HL-60 (cell line): ENCODE results near the gene AUP1.

Experiments used
- DNase-seq, 2 experiments: peaks; one replicate each; pipeline ENCODE4 v3.0.0-alpha.2; 2010 to 2020; ENCODE audit warnings: low read depth in 1 of 2, low spot score in 1 of 2
- H3K27ac ChIP-seq: fragments of 250-450 bp; sonication (Bioruptor Pico); replicated peaks from 2 replicates; pipeline ENCODE4 v1.5.1; 2020; ENCODE audit warnings: mild to moderate bottlenecking, moderate library complexity
- H3K27me3 ChIP-seq: fragments of 250-450 bp; sonication (Bioruptor Pico); 2 replicates; pipeline ENCODE4 v1.5.1; 2021; ENCODE audit warnings: mild to moderate bottlenecking, moderate library complexity; ENCODE audit not compliant: insufficient read depth, poor library complexity, severe bottlenecking
- H3K4me3 ChIP-seq: replicated peaks from 2 replicates; pipeline ENCODE4 v1.5.1; 2011; ENCODE audit warnings: mild to moderate bottlenecking, control low read depth, low read length; ENCODE audit not compliant: insufficient read depth
- GABPA ChIP-seq: IDR thresholded peaks from 2 replicates; pipeline ENCODE4 v1.6.1; 2012; ENCODE audit warnings: low read depth
- POLR2AphosphoS5 ChIP-seq: IDR thresholded peaks from 2 replicates; pipeline ENCODE4 v1.6.1; 2012; ENCODE audit warnings: low read depth
- REST ChIP-seq: IDR thresholded peaks from 2 replicates; pipeline ENCODE4 v1.6.1; 2012; ENCODE audit warnings: low read depth; ENCODE audit not compliant: insufficient replicate concordance
- SPI1 ChIP-seq: IDR thresholded peaks from 2 replicates; pipeline ENCODE4 v1.6.1; 2012; ENCODE audit warnings: low read depth, mild to moderate bottlenecking, borderline replicate concordance
- TF ChIP-seq, protein P1 (sequence below): IDR thresholded peaks from one replicate; pipeline ENCODE4 v1.5.1; 2011; ENCODE audit warnings: low read length, control low read depth, inconsistent platforms; ENCODE audit not compliant: insufficient read depth

The AUP1 gene

DNA sequence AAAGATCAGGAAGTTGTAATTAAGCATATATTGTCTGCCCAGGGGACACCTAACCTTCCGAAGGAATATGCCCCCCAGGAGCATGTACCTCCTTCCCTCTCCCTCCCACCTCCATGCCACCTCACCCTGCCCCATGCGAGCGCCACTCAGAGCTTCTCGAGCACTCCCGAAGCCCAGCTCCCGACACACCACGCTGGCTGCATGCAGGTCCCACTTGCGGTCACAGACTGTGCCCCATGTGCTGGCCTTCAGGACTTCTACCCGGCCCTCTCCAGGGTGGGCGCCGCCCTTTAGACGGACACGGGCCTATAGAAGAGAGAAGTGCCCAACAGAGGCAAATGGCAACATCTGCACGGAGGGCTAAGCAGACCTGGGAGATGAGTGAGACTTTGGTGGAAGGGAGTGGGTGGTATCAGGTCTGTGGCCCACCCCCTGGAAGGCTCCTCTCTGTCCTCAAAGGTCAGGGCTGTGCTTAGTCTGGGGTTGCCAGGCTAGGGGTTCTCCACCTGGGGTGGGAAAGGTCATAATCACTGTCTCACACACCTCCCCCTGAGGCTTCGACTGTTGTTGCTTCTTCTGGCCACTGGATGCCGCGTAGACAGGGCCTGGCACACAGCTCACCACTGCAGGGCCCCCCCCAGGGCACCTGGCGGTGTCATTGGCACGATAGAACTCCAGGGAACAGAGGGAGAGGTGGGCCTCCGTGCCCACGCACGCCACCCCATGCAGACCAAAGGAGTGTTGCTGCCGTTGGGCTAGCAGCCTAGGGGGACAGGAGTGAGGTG lies 6.9 kb upstream of the AUP1 start:
- no peak for DNase-seq
- Histone ChIP-seq H3K27ac (no peak overlapping the region), H3K27me3 (no peaks in the 10 kb centered on the region), H3K4me3 (no peak overlapping the region)
- TF ChIP-seq, protein P1, sequence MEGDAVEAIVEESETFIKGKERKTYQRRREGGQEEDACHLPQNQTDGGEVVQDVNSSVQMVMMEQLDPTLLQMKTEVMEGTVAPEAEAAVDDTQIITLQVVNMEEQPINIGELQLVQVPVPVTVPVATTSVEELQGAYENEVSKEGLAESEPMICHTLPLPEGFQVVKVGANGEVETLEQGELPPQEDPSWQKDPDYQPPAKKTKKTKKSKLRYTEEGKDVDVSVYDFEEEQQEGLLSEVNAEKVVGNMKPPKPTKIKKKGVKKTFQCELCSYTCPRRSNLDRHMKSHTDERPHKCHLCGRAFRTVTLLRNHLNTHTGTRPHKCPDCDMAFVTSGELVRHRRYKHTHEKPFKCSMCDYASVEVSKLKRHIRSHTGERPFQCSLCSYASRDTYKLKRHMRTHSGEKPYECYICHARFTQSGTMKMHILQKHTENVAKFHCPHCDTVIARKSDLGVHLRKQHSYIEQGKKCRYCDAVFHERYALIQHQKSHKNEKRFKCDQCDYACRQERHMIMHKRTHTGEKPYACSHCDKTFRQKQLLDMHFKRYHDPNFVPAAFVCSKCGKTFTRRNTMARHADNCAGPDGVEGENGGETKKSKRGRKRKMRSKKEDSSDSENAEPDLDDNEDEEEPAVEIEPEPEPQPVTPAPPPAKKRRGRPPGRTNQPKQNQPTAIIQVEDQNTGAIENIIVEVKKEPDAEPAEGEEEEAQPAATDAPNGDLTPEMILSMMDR = no peak
- no peak for TF ChIP-seq SPI1
- no peak for TF ChIP-seq REST
- TF ChIP-seq GABPA = no peak
- no peak for TF ChIP-seq POLR2AphosphoS5

DNA sequence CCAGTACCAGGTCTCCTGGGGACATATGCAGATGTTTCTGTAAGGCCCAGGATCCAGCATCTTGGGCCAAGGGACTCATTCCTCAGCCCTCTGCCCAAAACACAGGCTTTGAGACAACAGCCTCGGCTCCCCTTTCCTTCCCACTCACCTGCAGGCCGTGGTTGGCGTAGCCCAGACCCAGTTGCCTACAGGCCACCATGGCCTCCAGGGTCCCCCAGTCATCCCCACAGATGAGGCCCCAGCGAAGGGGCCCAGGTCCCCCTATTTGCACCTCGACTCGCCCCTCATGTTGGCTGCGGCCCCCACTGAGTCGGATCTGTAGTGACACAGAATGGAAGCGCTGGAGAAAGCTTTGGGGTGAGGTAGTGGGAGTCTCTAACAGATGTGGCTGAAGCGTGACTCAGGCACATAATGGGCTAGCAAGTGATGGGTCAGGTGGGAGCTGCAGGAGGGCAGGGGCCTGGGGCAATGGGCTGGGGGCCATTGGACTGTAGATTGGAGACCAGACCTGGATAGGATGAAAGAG lies 6.0 kb upstream of the AUP1 start:
- Histone ChIP-seq H3K27ac (no peak overlapping the region), H3K4me3 (no peak overlapping the region), H3K27me3 (no peaks in the 10 kb centered on the region)
- no peak for DNase-seq
- TF ChIP-seq, protein P1 = no peak
- no peak for TF ChIP-seq SPI1
- no peak for TF ChIP-seq POLR2AphosphoS5
- no peak for TF ChIP-seq REST
- no peak for TF ChIP-seq GABPA

DNA sequence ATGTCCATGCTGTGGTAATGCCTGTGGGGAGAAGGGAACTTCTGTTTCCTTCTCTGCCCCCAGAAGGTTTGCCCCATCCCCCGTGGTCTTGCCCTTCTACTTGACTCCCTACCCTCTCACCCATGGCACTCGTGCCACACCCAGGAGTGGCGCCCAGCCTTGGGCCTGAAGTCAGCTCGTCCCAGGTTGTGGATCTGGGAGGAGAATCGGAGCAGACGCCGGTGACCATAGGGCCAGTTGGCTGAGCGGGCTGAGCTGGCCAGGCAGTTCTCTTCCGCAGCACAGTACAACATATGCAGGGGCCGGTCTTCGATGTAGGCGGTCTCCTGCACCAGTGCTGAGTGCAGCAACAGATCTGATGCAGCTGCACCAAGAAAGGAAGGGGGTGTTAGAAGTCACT lies 4.9 kb upstream of the AUP1 start:
- Histone ChIP-seq H3K4me3 (no peak overlapping the region), H3K27me3 (no peaks in the 10 kb centered on the region), H3K27ac (no peak overlapping the region)
- TF ChIP-seq SPI1 = no peak
- no peak for TF ChIP-seq REST
- TF ChIP-seq, protein P1 = no peak
- TF ChIP-seq GABPA = no peak
- TF ChIP-seq POLR2AphosphoS5 = no peak
- no peak for DNase-seq
